Stimulated activated CD8-positive, alpha-beta memory T cell treated with anti-CD3 and anti-CD28 coated beads, Interleukin-7, amount 100 ng/mL, for 1 hour (primary cell): Measurements from ENCODE around the gene GRID2.

ENCODE experiments used
- DNase-seq, 2 donors: peaks; one replicate each; pipeline ENCODE4 v3.0.0-alpha.2; 2020; ENCODE audit warnings: low read depth in 2 of 2

GRID2 gene

DNA sequence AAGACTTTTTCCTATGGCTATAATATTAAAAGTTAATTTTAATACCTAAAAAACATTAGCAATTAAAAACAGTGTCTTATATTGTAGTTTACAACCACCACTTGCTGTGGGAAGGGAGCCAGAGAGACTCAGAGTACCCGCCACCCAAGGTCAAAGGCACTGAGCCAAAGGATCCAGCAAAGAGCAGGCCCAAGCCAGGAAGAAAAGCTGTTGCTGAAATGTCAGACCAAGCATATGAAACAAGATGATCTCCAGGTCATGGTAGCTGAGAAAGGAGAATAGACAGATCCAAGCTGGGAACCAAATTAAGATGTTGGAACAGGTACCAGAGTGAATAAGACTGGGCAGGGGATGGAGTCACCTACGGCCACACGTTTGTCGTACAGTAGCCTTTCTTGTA, 1506.0 kb downstream of the GRID2 start:
- no peak for DNase-seq

DNA sequence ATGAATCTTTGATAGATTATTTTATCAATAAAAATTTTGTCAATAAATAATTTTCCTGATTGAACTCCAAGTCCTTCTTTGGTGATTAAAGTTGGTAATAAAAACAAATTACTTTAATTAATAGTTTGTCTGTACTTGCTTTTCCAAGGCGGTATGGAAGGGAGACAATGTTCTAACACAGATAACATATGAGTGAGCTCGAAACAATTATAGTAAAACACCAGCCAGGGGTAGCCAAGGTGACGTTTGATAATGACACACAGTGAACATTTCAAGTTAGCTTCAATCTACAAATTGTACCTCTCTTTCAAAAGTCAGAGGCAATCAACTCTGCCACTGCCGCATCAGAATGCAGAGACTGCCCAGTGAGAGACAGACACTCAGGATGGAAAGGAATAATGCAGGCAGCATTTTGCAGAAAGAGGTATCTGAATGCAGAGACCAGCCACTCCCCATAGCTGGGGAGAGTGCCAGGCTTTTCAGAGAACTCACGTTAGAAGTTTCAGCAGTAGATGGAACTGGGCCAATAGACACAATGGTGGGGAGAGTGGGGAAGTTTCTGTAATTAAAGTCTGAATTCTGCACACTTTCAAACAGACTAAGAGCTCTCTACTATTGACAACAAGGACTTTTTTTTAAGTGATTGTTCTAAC, 1506.7 kb downstream of the GRID2 start:
- DNase-seq = no peak

DNA sequence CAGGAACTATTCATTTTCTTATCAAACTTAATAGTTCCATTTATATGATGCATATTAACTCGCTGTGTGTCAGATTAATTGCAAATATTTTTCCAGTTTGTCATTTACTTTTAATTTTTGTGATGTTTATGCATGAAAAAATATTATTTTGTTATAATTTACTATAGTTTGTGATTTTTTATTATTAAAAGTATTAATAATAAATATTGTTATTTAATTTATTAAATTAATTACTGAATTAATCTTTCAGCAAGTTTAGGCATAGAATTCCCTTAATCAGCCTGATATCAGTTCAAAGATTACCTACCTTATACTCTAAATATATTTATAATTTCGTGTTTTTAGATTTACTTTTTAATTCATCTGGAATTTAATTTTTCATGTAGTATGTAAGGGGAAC, 1509.3 kb downstream of the GRID2 start:
- DNase-seq = no peak

DNA sequence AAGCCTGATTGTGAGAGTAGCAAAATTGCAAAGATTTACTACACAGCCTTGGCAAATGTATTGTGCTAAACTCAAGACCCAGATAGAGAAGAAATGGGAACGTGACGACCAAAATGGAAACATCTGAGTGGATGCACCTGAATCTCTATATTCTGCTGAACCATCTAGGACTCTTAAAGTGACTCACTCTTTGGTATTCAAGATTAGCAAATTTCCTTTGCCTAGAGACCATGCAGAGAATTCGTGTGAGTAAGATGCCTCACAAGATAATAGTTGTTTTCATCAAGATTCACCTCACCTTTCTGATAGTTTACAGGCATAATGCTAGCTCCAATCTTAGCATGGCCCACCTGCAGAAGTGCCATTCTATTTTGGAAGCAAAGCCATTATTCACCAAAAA, 1510.4 kb downstream of the GRID2 start:
- DNase-seq = no peak

DNA sequence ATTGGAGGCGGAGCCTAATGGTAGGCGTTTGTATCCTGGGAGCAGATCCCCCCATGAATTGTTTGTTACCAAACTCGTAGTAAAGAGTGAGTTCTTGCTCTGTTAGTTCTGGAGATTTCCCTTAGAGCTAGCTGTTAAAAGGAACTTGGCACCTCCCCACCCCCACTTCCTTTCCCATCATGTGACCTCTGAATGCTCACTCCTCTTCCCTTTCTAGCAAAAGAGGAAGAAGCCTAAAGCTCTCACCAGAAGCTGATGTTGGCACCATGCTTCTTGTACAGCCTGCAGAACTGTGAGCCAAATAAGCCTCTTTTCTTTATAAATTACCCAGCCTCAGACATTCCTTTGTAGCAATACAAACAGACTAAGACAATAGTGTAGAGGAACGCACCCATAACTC, 1511.0 kb downstream of the GRID2 start:
- DNase-seq = no peak
